ENCODE measurements around the gene PDCD1LG2. TPM values are rescaled to one million over a fixed set of nuclear protein-coding genes. Genes with fewer than 3 reads are reported as not detected.

The PDCD1LG2 gene
- total and polyA plus RNA-seq, 2 experiments from 2014 or later, result not detected

DNA sequence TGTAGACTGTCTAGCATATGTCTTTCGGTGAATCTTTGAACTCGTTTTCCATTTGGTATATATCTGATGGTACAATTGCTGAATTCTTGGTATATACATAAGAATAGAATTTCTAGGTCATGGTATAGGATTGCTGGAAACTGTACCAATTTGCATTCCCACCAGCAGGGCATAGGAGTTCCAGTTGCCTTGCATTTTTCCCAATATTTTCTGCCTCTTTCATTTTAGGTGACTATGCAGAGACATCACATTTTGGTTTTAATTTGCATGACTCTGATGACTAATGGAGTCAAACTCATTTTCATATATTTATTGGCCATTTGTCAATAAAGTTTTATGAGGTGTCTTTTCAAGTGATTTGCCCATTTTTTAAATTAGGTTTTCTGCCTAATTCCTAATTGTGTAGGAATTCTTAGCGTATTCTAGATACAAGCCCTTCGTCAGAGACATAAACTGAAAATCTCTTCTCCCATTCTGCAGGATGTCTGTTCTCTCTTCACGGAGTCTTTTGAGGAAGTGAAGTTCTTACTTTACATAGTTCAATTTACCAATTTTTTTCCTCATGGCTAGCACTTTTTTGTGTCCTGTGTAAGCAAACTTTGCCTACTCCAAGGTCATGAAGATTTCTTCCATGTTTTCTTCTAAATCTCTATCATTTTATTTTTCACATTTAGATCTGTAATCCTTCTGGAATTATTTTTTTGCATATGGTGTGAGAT is 28.9 kb upstream of the PDCD1LG2 start:
- Histone ChIP-seq H3K4me2 (no peak overlapping the region), H3K4me1 (ENCODE audit: insufficient read depth) (peaks cover 4% of the 10 kb centered on the region; the same call in 1 of the 2 replicates), H4K20me1 (replicated peaks; ENCODE audit: insufficient read depth) (no peaks in the 10 kb centered on the region), H3K27ac (ENCODE audit: low read depth) (no peak overlapping the region), H3K79me2 (replicated peaks; ENCODE audit: insufficient read depth) (no peaks in the 10 kb centered on the region), H3K9me2 (ENCODE audit: insufficient read depth) (0 out of 2 replicates have a peak, but pooled peaks cover 3% of the 10 kb centered on the region), H2AFZ (no peak overlapping the region), H3K27me3 (ENCODE audit: insufficient read depth) (no peaks in the 10 kb centered on the region), H3F3A (replicated peaks; ENCODE audit: low read depth) (no peaks in the 10 kb centered on the region), H3K36me3 (ENCODE audit: insufficient read depth) (0 out of 2 replicates have a peak, but pooled peaks cover 6% of the 10 kb centered on the region), H3K4me3 (no peak overlapping the region)
- no peak overlapping the region for H3K4me3 Mint-ChIP-seq
- no peaks in the 10 kb centered on the region for H3K27me3 Mint-ChIP-seq (ENCODE audit: insufficient read depth, low read depth, poor library complexity)
- peaks cover 2% of the 10 kb centered on the region; the same call in 1 of the 3 replicates for H3K36me3 Mint-ChIP-seq (ENCODE audit: low read depth)
- no peak for ATAC-seq
- H3K9me3 Mint-ChIP-seq, result peaks cover 20% of the 10 kb centered on the region
- TF ChIP-seq JUNB (IDR thresholded peaks at IDR 0.05; ENCODE audit: unreplicated experiment) (no peak), EZH2phosphoT487 (IDR thresholded peaks at IDR 0.05; ENCODE audit: unreplicated experiment) (no peak), ZNF331 (CRISPR knock-in tag; IDR thresholded peaks at IDR 0.05; ENCODE audit: low read depth) (no peak), CTCF (conservative IDR thresholded peaks at IDR 0.05; ENCODE audit: low read depth in 2 of 2) (no peak), STAT1 (IDR thresholded peaks at IDR 0.05; ENCODE audit: unreplicated experiment) (no peak), POLR2AphosphoS5 (IDR thresholded peaks at IDR 0.05; ENCODE audit: low read depth) (no peak)
- H3K27ac Mint-ChIP-seq, result no peak overlapping the region
- DNase-seq (ENCODE audit: low spot score), result no peak
- H3K4me1 Mint-ChIP-seq, result peaks cover 11% of the 10 kb centered on the region; the same call in 2 of the 3 replicates

GRCh38 chr9:5482194-5482593 is 28.1 kb upstream of the PDCD1LG2 start:
- Histone ChIP-seq H3K4me3 (no peak overlapping the region), H3K9me2 (ENCODE audit: insufficient read depth) (0 out of 2 replicates have a peak, but pooled peaks cover 3% of the 10 kb centered on the region), H3K79me2 (replicated peaks; ENCODE audit: insufficient read depth) (no peaks in the 10 kb centered on the region), H3K27me3 (ENCODE audit: insufficient read depth) (no peaks in the 10 kb centered on the region), H3K4me1 (ENCODE audit: insufficient read depth) (peaks cover 4% of the 10 kb centered on the region; the same call in 1 of the 2 replicates), H3K27ac (ENCODE audit: low read depth) (no peak overlapping the region), H3F3A (replicated peaks; ENCODE audit: low read depth) (no peaks in the 10 kb centered on the region), H3K4me2 (no peak overlapping the region), H2AFZ (no peak overlapping the region), H3K36me3 (ENCODE audit: insufficient read depth) (0 out of 2 replicates have a peak, but pooled peaks cover 6% of the 10 kb centered on the region), H4K20me1 (replicated peaks; ENCODE audit: insufficient read depth) (no peaks in the 10 kb centered on the region)
- Mint-ChIP-seq H3K9me3 (peaks cover 15% of the 10 kb centered on the region), H3K36me3 (ENCODE audit: low read depth) (peaks cover 2% of the 10 kb centered on the region; the same call in 1 of the 3 replicates), H3K27me3 (ENCODE audit: insufficient read depth, low read depth, poor library complexity) (no peaks in the 10 kb centered on the region), H3K27ac (no peak overlapping the region), H3K4me3 (no peak overlapping the region), H3K4me1 (peaks cover 11% of the 10 kb centered on the region; the same call in 2 of the 3 replicates)
- ATAC-seq (peak; percentile 88), DNase-seq (ENCODE audit: low spot score) (peak; percentile 22)
- no peak for TF ChIP-seq JUNB (IDR thresholded peaks at IDR 0.05; ENCODE audit: unreplicated experiment)
- TF ChIP-seq CTCF (conservative IDR thresholded peaks at IDR 0.05; ENCODE audit: low read depth in 2 of 2), result no peak
- TF ChIP-seq ZNF331 (CRISPR knock-in tag; IDR thresholded peaks at IDR 0.05; ENCODE audit: low read depth), result no peak
- no peak for TF ChIP-seq ZNF114 (CRISPR knock-in tag; IDR thresholded peaks at IDR 0.05)
- no peak for TF ChIP-seq NANOG (IDR thresholded peaks at IDR 0.05; ENCODE audit: borderline replicate concordance)
- no peak for TF ChIP-seq POLR2AphosphoS5 (IDR thresholded peaks at IDR 0.05; ENCODE audit: low read depth)
- TF ChIP-seq EZH2phosphoT487 (IDR thresholded peaks at IDR 0.05; ENCODE audit: unreplicated experiment), result no peak
- TF ChIP-seq STAT1 (IDR thresholded peaks at IDR 0.05; ENCODE audit: unreplicated experiment), result no peak
- TF ChIP-seq, protein P1, sequence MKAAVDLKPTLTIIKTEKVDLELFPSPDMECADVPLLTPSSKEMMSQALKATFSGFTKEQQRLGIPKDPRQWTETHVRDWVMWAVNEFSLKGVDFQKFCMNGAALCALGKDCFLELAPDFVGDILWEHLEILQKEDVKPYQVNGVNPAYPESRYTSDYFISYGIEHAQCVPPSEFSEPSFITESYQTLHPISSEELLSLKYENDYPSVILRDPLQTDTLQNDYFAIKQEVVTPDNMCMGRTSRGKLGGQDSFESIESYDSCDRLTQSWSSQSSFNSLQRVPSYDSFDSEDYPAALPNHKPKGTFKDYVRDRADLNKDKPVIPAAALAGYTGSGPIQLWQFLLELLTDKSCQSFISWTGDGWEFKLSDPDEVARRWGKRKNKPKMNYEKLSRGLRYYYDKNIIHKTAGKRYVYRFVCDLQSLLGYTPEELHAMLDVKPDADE (IDR thresholded peaks at IDR 0.05), result no peak

Measured in GM23338 (cell line).